ENCODE data around the gene SPAST.
A peak's percentile ranks its signal among the peaks of the same experiment; 100 is the strongest.
"Not testable (repeated sequence)": the region's sequence is repeated elsewhere in the genome, so short reads cannot be mapped to it uniquely, and the experiment has no call there.

Gene SPAST
- long read RNA-seq, full-length matches to known transcripts, result 16 of 19 reads
- long read RNA-seq, partial matches to known transcripts, result 1 of 19 reads
- long read RNA-seq, other reads (novel, unspliced or antisense), result 2 of 19 reads

DNA sequence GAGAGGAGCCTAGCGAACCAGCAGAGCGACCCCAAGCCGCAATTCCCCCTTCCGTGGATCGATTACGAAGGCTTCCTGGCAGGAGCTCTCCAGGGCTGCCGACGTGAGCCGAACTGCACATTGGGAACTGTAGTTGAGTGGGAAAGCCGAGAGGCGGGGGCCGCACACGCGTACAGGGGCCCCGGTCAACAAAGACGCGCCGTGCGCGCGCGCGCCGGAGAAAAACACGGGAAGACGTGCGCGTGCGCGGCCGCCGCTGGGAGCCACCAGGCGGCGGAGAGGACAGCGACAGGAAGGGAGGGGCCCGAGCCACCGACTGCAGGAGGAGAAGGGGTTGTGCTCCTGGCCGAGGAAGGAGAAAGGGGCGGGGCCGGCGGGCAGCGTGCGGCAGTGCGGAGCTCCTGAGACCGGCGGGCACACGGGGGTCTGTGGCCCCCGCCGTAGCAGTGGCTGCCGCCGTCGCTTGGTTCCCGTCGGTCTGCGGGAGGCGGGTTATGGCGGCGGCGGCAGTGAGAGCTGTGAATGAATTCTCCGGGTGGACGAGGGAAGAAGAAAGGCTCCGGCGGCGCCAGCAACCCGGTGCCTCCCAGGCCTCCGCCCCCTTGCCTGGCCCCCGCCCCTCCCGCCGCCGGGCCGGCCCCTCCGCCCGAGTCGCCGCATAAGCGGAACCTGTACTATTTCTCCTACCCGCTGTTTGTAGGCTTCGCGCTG, at the start of gene SPAST:
Gene SPAST, plus strand, starts transcription at position 247 of the 711 bp plus-strand sequence. Its CDS starts 276 bp downstream, at position 523.
- TF ChIP-seq GABPA (IDR thresholded peaks at IDR 0.05; ENCODE audit: low read depth), result no peak
- TF ChIP-seq POLR2AphosphoS5 (IDR thresholded peaks at IDR 0.05; ENCODE audit: low read depth), result 0 out of 2 replicates have a peak, but pooled peaks have one; percentile 47
- TF ChIP-seq REST (IDR thresholded peaks at IDR 0.05; ENCODE audit: insufficient replicate concordance, low read depth), result peak; percentile 69
- Histone ChIP-seq H3K27ac (replicated peaks) (peak within 1 kb of the TSS; percentile 92), H3K27me3 (ENCODE audit: insufficient read depth, poor library complexity, severe bottlenecking) (no peaks in the 10 kb centered on the region), H3K4me3 (replicated peaks; ENCODE audit: insufficient read depth, low read length) (peak within 1 kb of the TSS; percentile 85)
- DNase-seq (ENCODE audit: low read depth in 1 of 2, low spot score in 1 of 2), result peak; percentile 92 to 98

- H3K4me3 ChIP-seq (replicated peaks; ENCODE audit: insufficient read depth, low read length); H3K27me3 ChIP-seq (ENCODE audit: insufficient read depth, poor library complexity, severe bottlenecking); DNase-seq (ENCODE audit: low read depth in 1 of 2, low spot score in 1 of 2); H3K27ac ChIP-seq (replicated peaks): not testable (repeated sequence)
Observed at GRCh38 chr2:32018789-32019482, 44.4 kb upstream of the SPAST start.

DNA sequence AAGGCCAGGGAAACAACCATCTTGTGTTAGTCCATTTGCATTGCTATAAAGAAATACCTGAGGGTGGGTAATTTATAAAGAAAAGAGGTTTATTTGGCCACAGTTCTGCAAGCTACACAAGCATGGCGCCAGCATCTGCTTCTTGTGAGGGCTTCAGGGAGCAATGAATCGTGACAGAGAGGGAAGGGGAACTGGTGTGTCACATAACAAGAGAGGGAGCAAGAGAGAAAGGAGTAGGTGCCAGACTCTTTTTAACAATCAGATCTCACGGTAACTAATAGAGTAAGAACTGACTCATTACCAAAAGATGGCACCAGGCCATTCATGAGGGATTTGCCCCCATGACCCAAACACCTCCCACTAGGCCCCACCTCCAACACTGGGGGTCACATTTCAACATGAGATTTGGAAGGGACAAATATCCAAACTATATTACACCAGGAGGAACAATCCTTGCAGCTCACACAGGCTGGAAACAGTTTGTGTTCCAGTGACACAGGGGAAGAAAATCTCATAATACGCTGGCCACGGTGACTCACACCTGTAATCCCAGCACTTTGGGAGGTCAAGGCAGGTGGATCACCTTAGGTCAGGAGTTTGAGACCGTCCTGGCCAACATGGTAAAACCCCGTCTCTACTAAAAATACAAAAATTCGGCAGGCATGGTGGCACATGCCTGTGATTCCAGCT, 29.0 kb upstream of the SPAST start:
- not testable (repeated sequence) for DNase-seq (ENCODE audit: low read depth in 1 of 2, low spot score in 1 of 2)

DNA sequence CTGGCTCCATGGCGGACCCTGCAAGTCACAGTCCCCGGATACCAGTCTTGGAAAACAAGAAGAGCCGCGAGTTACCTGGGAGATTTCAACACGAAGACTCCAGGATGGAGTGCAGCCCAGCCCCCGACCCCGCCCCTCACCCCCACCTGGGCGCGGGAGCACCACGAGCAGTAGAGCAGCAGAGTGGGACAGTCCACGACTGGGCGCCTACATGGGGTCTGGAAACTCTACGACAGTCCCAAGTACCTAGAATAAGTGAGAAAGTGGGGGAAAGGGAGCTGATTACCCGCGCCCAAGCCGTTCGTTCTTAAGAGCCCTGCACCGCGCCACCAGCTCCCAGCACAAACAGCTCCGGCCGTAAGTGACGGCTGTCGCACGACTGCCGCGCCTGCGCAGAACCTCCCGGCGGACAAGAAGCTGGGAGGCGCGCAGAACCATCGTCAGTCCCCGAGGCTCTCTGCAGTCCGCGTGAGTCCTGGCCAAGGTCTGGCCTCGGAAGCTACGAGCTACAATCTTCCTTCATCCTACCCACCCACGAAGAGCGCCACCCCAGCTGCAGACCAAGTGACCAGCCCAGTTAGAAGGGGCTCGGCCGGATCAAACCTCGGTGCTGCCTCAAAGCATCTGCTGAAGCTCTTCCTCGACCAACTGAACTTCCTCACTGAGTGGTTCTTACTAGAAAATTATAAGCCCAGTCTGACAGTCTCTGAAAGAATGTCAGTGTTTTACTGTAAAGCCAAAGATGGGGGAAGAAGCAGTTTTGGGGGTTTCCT, 23.7 kb upstream of the SPAST start, which contains the start of gene DPY30:
Gene DPY30, minus strand, starts transcription at position 359 of the 773 bp plus-strand sequence. Its CDS starts 349 bp downstream, at position 10.
- TF ChIP-seq CTCF (IDR thresholded peaks at IDR 0.05; ENCODE audit: insufficient read depth, low read length), result no peak
- peak; percentile 99 for TF ChIP-seq POLR2AphosphoS5 (IDR thresholded peaks at IDR 0.05; ENCODE audit: low read depth)
- peak; percentile 76; the same call in 1 of the 2 replicates for TF ChIP-seq SPI1 (IDR thresholded peaks at IDR 0.05; ENCODE audit: borderline replicate concordance, low read depth)
- no peak for TF ChIP-seq GABPA (IDR thresholded peaks at IDR 0.05; ENCODE audit: low read depth)
- TF ChIP-seq REST (IDR thresholded peaks at IDR 0.05; ENCODE audit: insufficient replicate concordance, low read depth), result peak; percentile 69
- peak within 1 kb of the TSS; percentile 76 for H3K27ac ChIP-seq (replicated peaks)
- H3K4me3 ChIP-seq (replicated peaks; ENCODE audit: insufficient read depth, low read length), result peak within 1 kb of the TSS; percentile 96
- peak; percentile 85 to 92 for DNase-seq (ENCODE audit: low read depth in 1 of 2, low spot score in 1 of 2)
- no peaks in the 10 kb centered on the region for H3K27me3 ChIP-seq (ENCODE audit: insufficient read depth, poor library complexity, severe bottlenecking)

More for the DNA sequence above, 29.0 kb upstream of the SPAST start:
- H3K4me3 ChIP-seq (replicated peaks; ENCODE audit: insufficient read depth, low read length); H3K27me3 ChIP-seq (ENCODE audit: insufficient read depth, poor library complexity, severe bottlenecking); H3K27ac ChIP-seq (replicated peaks): not testable (repeated sequence)

Measured in HL-60 (cell line).